HepG2 (cell line): ENCODE results near the gene CCDC177.

Experiments used
- ATF1 ChIP-seq: IDR thresholded peaks from 2 replicates; pipeline ENCODE4 v1.6.1; 2016; ENCODE audit warnings: mild to moderate bottlenecking, control low read depth
- BHLHE40 ChIP-seq: IDR thresholded peaks from 2 replicates; pipeline ENCODE4 v1.6.1; 2011; ENCODE audit warnings: low read length, improper control_type of control experiment
- EP300 ChIP-seq, 3 experiments: sonication (generic) in 1 of 3; formaldehyde crosslinking in 1 of 3; IDR thresholded peaks; 2 replicates each; pipeline versions ENCODE4 v1.5.1 to v1.6.1; 2011 to 2020; ENCODE audit warnings: low read depth in 2 of 3, low read length in 2 of 3, borderline replicate concordance in 1 of 3, improper control_type of control experiment in 1 of 3, mild to moderate bottlenecking in 1 of 3, missing genetic modification reagents in 1 of 3, moderate library complexity in 1 of 3
- NR2F1 ChIP-seq, 2 experiments: fragments of 450-650 bp in 1 of 2; formaldehyde crosslinking in 1 of 2; IDR thresholded peaks; 2 replicates each; pipeline versions ENCODE4 v1.5.0 to v1.6.1; 2016 to 2020; ENCODE audit warnings: mild to moderate bottlenecking in 1 of 2, missing compliant biosample characterization in 1 of 2, missing genetic modification reagents in 1 of 2, moderate library complexity in 1 of 2
- POLR2A ChIP-seq, 2 experiments: IDR thresholded peaks; 2 replicates each; pipeline ENCODE4 v1.6.1; 2011; ENCODE audit warnings: low read depth in 2 of 2, low read length in 2 of 2, mild to moderate bottlenecking in 1 of 2, moderate library complexity in 1 of 2; ENCODE audit not compliant: insufficient read depth in 1 of 2

DNA sequence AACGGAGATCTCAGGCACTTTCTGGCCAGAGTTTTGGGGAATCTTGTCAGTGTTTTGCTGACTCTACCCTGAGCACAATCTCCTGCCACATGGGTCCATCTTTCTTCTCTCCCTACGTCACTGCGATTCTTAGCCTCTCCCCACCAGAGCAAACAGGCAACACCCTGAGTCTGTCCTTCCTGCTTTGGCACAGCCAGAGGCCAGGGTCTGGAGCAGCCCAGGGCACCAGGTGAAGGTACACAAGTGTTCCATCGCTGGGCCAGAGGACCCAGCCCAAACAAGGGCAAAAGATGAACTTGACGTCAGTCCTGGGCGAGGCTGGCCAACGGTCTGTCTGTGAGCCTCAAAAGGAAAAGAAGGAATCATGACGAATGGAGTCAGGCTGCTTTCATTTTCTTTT lies 12.7 kb upstream of the CCDC177 start:
- no peak for TF ChIP-seq POLR2A (IDR thresholded peaks at IDR 0.05; ENCODE audit: insufficient read depth in 1 of 2, low read depth in 2 of 2, low read length in 2 of 2)
- TF ChIP-seq BHLHE40: no peak
- TF ChIP-seq EP300 (IDR thresholded peaks at IDR 0.05; ENCODE audit: low read depth in 2 of 2, low read length in 2 of 2): no peak
- TF ChIP-seq EP300 (CRISPR knock-in tag; IDR thresholded peaks at IDR 0.05; ENCODE audit: borderline replicate concordance): no peak
- no peak for TF ChIP-seq ATF1 (CRISPR knock-in tag)
- no peak for TF ChIP-seq NR2F1 (CRISPR knock-in tag; IDR thresholded peaks at IDR 0.05)
